OCI-LY7 (cell line): ENCODE results near the gene HMGN2. TPM values are rescaled to one million over a fixed set of nuclear protein-coding genes. Genes with fewer than 3 reads are reported as not detected.

Experiments used
- BruUV-seq: library from RNA; stranded (reverse); fragments of 400-500 nt; replicated peaks from 2 replicates; lab custom pipeline; 2021; lab: Mats Ljungman, UMichigan
- CTCF ChIA-PET: fragments of 300-600 bp; sonication (Branson Sonifier 250); formaldehyde crosslinking; loops from one replicate; lab custom pipeline; 2022; ENCODE audit warnings: antibody characterized with exemption; ENCODE audit not compliant: unreplicated experiment; lab: Charles Lee
- POLR2A ChIA-PET: fragments of 300-600 bp; sonication (Branson Sonifier 250); formaldehyde crosslinking; loops from one replicate; lab custom pipeline; 2022; ENCODE audit warnings: antibody characterized with exemption; lab: Charles Lee
- DNase-seq: peaks from one replicate; pipeline ENCODE4 v3.0.0-alpha.2; 2015; ENCODE audit warnings: low spot score
- H2AFZ ChIP-seq: fragments of 200-600 bp; sonication (generic), shearing (Covaris generic); 2 replicates; pipeline ENCODE4 v1.6.1; 2014; ENCODE audit warnings: mild to moderate bottlenecking, antibody characterized with exemption, low read length, moderate library complexity
- H3K27ac ChIP-seq: fragments of 200-600 bp; sonication (generic); 2 replicates; pipeline ENCODE4 v1.5.1; 2014; ENCODE audit warnings: mixed run types, low read depth, mild to moderate bottlenecking, moderate library complexity, low read length, inconsistent platforms; ENCODE audit not compliant: poor library complexity, severe bottlenecking
- H3K36me3 ChIP-seq: fragments of 200-600 bp; sonication (generic); 2 replicates; pipeline ENCODE4 v1.6.1; 2014; ENCODE audit warnings: mild to moderate bottlenecking, antibody characterized with exemption, low read length, moderate library complexity, mixed read lengths; ENCODE audit not compliant: insufficient read depth
- H3K4me1 ChIP-seq: fragments of 200-600 bp; sonication (generic); 2 replicates; pipeline ENCODE4 v1.5.1; 2014; ENCODE audit warnings: mild to moderate bottlenecking, low read length; ENCODE audit not compliant: insufficient read depth, poor library complexity, severe bottlenecking
- H3K4me2 ChIP-seq: fragments of 200-600 bp; sonication (generic); 2 replicates; pipeline ENCODE4 v1.6.1; 2014; ENCODE audit warnings: mild to moderate bottlenecking, low read length
- H3K4me3 ChIP-seq: fragments of 200-600 bp; sonication (generic); 2 replicates; pipeline ENCODE4 v1.5.1; 2014; ENCODE audit warnings: mild to moderate bottlenecking, low read depth, low read length; ENCODE audit not compliant: poor library complexity, severe bottlenecking
- H3K79me2 ChIP-seq: fragments of 200-600 bp; sonication (generic); 2 replicates; pipeline ENCODE4 v1.6.1; 2016; ENCODE audit warnings: low read depth, mild to moderate bottlenecking, low read length, moderate library complexity, mixed read lengths; ENCODE audit not compliant: insufficient read depth
- H3K9me2 ChIP-seq: fragments of 200-600 bp; sonication (generic); 2 replicates; pipeline ENCODE4 v1.6.1; 2016; ENCODE audit warnings: mild to moderate bottlenecking, low read length, mixed read lengths; ENCODE audit not compliant: insufficient read depth
- H3K9me3 ChIP-seq: fragments of 200-600 bp; sonication (generic); 2 replicates; pipeline ENCODE4 v1.6.1; 2014; ENCODE audit warnings: mild to moderate bottlenecking, mixed run types, low read length, mixed read lengths
- H4K20me1 ChIP-seq: fragments of 200-600 bp; sonication (generic); 2 replicates; pipeline ENCODE4 v1.6.1; 2014; ENCODE audit warnings: mild to moderate bottlenecking, antibody characterized with exemption, low read length, moderate library complexity, mixed read lengths; ENCODE audit not compliant: insufficient read depth
- CTCF ChIP-seq: fragments of 200-600 bp; sonication (generic); conservative IDR thresholded peaks from 2 replicates; pipeline ENCODE4 v1.5.1; 2014; ENCODE audit warnings: mild to moderate bottlenecking, antibody characterized with exemption, low read length, moderate library complexity, mixed read lengths
- EZH2phosphoT487 ChIP-seq: fragments of 200-600 bp; sonication (generic); IDR thresholded peaks from 2 replicates; pipeline ENCODE4 v1.6.1; 2018; ENCODE audit warnings: low read depth, borderline replicate concordance, mild to moderate bottlenecking, mixed run types, antibody characterized with exemption, low read length, moderate library complexity, mixed read lengths
- intact Hi-C: fragments of 100-400 bp; cut with micrococcal nuclease; formaldehyde crosslinking; loops from one replicate; pipeline ENCODE4 v1.10.0; 2022; ENCODE audit not compliant: unreplicated experiment
- total RNA-seq, 2 experiments: library from RNA; depleted of rRNA in 1 of 2; stranded (reverse); fragments of >200 nt in 1 of 2; shearing (Covaris generic) in 1 of 2; gene quantifications; 2 replicates each; pipeline ENCODE4 v1.2.3, GENCODE V29; 2014 to 2022

HMGN2 gene
- total RNA-seq, 2 experiments from 2014 or later = 649 to 1,017 TPM

DNA sequence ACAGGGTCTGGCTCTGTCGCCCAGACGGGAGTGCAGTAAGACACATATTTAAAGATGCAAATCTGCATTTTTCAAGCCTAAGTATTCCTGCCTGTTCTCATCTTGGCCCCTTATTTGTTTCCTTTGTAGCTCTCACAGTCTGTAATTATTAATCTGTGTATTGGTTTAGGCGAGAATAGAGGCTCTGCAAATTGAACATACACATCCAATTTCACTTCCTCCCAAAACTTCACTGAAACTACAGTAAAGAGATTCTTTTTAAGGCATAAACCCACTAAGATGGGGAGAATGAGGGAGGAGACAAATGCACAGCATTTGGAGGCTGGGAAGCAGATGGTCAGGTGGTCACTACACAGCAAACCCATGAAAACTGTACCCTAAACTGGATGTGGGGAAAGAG lies 21.0 kb downstream of the HMGN2 start:
- intact Hi-C loops = no loop called here
- Histone ChIP-seq H3K4me2 (no peak overlapping the region), H3K9me3 (no peaks in the 10 kb centered on the region), H3K27ac (no peak overlapping the region), H2AFZ (no peak overlapping the region), H3K79me2 (no peaks in the 10 kb centered on the region), H4K20me1 (no peaks in the 10 kb centered on the region), H3K4me3 (no peak overlapping the region), H3K9me2 (no peaks in the 10 kb centered on the region), H3K4me1 (peaks cover 10% of the 10 kb centered on the region), H3K36me3 (no peaks in the 10 kb centered on the region)
- no TSS peak for BruUV-seq
- DNase-seq = no peak
- CTCF ChIA-PET = no interaction called here
- no peak for TF ChIP-seq EZH2phosphoT487
- TF ChIP-seq CTCF = no peak
- POLR2A ChIA-PET = no interaction called here

DNA sequence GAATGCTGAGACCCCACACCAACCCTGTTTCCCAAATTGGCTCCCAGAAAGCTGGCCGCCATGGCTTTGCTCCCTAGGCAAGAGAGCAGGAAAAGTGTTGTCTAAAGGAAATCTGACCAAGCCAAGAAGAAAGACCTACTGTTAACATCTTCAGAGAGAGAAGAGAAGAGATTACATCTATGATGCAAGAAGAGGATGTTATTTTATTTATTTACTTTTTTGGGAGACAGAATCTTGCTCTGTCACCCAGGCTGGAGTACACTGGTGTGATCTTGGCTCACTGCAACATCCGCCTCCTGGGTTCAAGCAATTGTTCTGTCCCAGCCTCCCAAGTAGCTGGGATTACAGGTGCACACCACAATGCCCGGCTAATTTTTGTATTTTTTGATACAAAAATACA lies 21.7 kb downstream of the HMGN2 start:
- no peaks in the 10 kb centered on the region for H4K20me1 ChIP-seq
- H3K79me2 ChIP-seq = no peaks in the 10 kb centered on the region
- H3K9me2 ChIP-seq = no peaks in the 10 kb centered on the region
- ChIA-PET POLR2A (no interaction called here), CTCF (no interaction called here)
- BruUV-seq = no TSS peak
- peaks cover 16% of the 10 kb centered on the region for H3K4me1 ChIP-seq
- no peak overlapping the region for H3K4me3 ChIP-seq
- no peak overlapping the region for H3K27ac ChIP-seq
- no peak for DNase-seq
- H3K36me3 ChIP-seq = no peaks in the 10 kb centered on the region
- H3K4me2 ChIP-seq = no peak overlapping the region
- TF ChIP-seq CTCF = no peak
- TF ChIP-seq EZH2phosphoT487 = no peak
- intact Hi-C loops = no loop called here
- no peak overlapping the region for H2AFZ ChIP-seq
- H3K9me3 ChIP-seq = no peaks in the 10 kb centered on the region

DNA sequence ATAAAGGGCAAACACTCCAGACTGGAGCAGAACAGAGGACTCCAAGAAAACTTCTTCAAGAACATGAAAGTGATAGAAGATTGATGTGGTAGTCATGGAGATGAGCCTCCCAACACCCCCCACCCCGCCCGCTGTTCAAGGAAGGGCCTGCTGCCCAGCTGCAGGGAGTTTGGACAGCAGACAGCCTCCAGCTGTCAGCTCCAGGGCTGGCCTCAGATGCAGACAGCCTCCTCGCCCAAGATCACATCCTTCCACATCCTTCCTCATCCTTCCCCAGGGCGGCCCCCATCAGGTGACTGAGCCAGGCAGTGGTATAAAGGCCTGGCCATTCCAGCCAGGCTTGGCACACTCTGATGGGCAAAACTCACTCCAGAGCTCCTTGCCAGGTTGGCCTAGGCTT lies 24.6 kb downstream of the HMGN2 start:
- no peak overlapping the region for H3K4me3 ChIP-seq
- H3K79me2 ChIP-seq = peaks cover 3% of the 10 kb centered on the region; the same call in 1 of the 2 replicates
- ChIA-PET CTCF (no interaction called here), POLR2A (interaction anchor here (0.7 kb wide), 1 partner anchor 221 kb away, joined by 3 read pairs; no protein-coding TSS in a partner anchor)
- H3K27ac ChIP-seq = no peak overlapping the region
- H4K20me1 ChIP-seq = no peaks in the 10 kb centered on the region
- DNase-seq = no peak
- no peak for TF ChIP-seq CTCF
- TF ChIP-seq EZH2phosphoT487 = no peak
- intact Hi-C loops = no loop called here
- H2AFZ ChIP-seq = no peak overlapping the region
- peaks cover 32% of the 10 kb centered on the region for H3K4me1 ChIP-seq
- no peak overlapping the region for H3K4me2 ChIP-seq
- BruUV-seq = no TSS peak
- no peaks in the 10 kb centered on the region for H3K9me2 ChIP-seq
- H3K36me3 ChIP-seq = no peaks in the 10 kb centered on the region
- H3K9me3 ChIP-seq = no peaks in the 10 kb centered on the region
